B cell (primary cell): ENCODE results near the gene OCIAD2. TPM values are rescaled to one million over a fixed set of nuclear protein-coding genes. Genes with fewer than 3 reads are reported as not detected.

Experiments used
- ATAC-seq: fragments of 200-7000 bp; cut with Tn5 transposase; one replicate; pipeline ENCODE4 v1.10.0; 2021; ENCODE audit warnings: low read depth, mild to moderate bottlenecking, moderate number of reproducible peaks, moderate library complexity
- CTCF ChIA-PET: fragments of 350-600 bp; sonication (Branson Sonifier 250); formaldehyde crosslinking; loops from one replicate; lab custom pipeline; 2021; ENCODE audit warnings: antibody characterized with exemption, inconsistent platforms; lab: Charles Lee
- POLR2A ChIA-PET: fragments of 350-600 bp; sonication (Branson Sonifier 250); formaldehyde crosslinking; loops from one replicate; lab custom pipeline; 2021; ENCODE audit warnings: antibody characterized with exemption; lab: Charles Lee
- DNase-seq: peaks from one replicate; pipeline ENCODE4 v3.0.0; 2013
- H2AFZ ChIP-seq: 2 replicates; pipeline ENCODE4 v1.6.1; 2012; ENCODE audit warnings: mild to moderate bottlenecking, low read depth, low read length; ENCODE audit not compliant: insufficient read depth, poor library complexity, severe bottlenecking
- H3K27ac ChIP-seq, 2 donors: 1 replicate in 1 of 2; 2 replicates in 1 of 2; pipeline ENCODE4 v1.5.1; 2012 to 2013; ENCODE audit warnings: low read length in 2 of 2, mild to moderate bottlenecking in 2 of 2, moderate library complexity in 1 of 2
- H3K27me3 ChIP-seq, 4 experiments: fragments of 200-600 bp in 1 of 4; sonication (generic) in 1 of 4; replicated peaks in 1 of 4; 1 replicate in 2 of 4; 2 replicates in 2 of 4; pipeline versions ENCODE4 v1.6.1 to v1.7.0; 2013 to 2016; ENCODE audit warnings: low read length in 3 of 4, mild to moderate bottlenecking in 2 of 4, mixed read lengths in 1 of 4, moderate library complexity in 1 of 4; ENCODE audit not compliant: insufficient read depth in 4 of 4, control insufficient read depth in 3 of 4; ENCODE audit errors: control extremely low read depth in 1 of 4
- H3K36me3 ChIP-seq, 2 experiments: replicated peaks in 1 of 2; 1 replicate in 1 of 2; 2 replicates in 1 of 2; pipeline versions ENCODE4 v1.6.1 to v1.7.1; 2013; ENCODE audit warnings: low read length in 1 of 2; ENCODE audit not compliant: insufficient read depth in 2 of 2, control insufficient read depth in 1 of 2; ENCODE audit errors: control extremely low read depth in 1 of 2, extremely low read depth in 1 of 2
- H3K4me1 ChIP-seq, 2 donors: fragments of 200-600 bp in 1 of 2; sonication (generic) in 1 of 2; 1 replicate in 1 of 2; 2 replicates in 1 of 2; pipeline versions ENCODE4 v1.5.1 to v1.6.1; 2013 to 2017; ENCODE audit warnings: low read length in 2 of 2; ENCODE audit not compliant: control insufficient read depth in 2 of 2, insufficient read depth in 2 of 2
- H3K4me2 ChIP-seq: replicated peaks from 2 replicates; pipeline ENCODE3; 2012; ENCODE audit warnings: mild to moderate bottlenecking, low read depth, low read length; ENCODE audit not compliant: poor library complexity, severe bottlenecking
- H3K4me3 ChIP-seq, 5 experiments: fragments of 200-600 bp in 1 of 5; sonication (generic) in 1 of 5; 1 replicate in 3 of 5; 2 replicates in 2 of 5; pipeline versions ENCODE4 v1.5.1 to v1.7.0; 2011 to 2016; ENCODE audit warnings: low read length in 4 of 5, mild to moderate bottlenecking in 4 of 5, low read depth in 2 of 5, control low read depth in 1 of 5, moderate library complexity in 1 of 5; ENCODE audit not compliant: insufficient read depth in 1 of 5; ENCODE audit errors: control extremely low read depth in 1 of 5, extremely low read depth in 1 of 5
- H3K79me2 ChIP-seq: fragments of 200-600 bp; sonication (generic); one replicate; pipeline ENCODE4 v1.6.0; 2016; ENCODE audit warnings: low read length; ENCODE audit not compliant: control insufficient read depth, insufficient read depth
- H3K9ac ChIP-seq: fragments of 200-600 bp; sonication (generic); 2 replicates; pipeline ENCODE4 v1.6.1; 2017; ENCODE audit warnings: mild to moderate bottlenecking, low read length, moderate library complexity
- H3K9me3 ChIP-seq, 3 donors: one replicate each; pipeline versions ENCODE4 v1.6.1 to v1.7.1; 2013; ENCODE audit warnings: low read length in 2 of 3; ENCODE audit not compliant: control insufficient read depth in 2 of 3, insufficient read depth in 1 of 3; ENCODE audit errors: control extremely low read depth in 1 of 3
- H4K20me1 ChIP-seq: 2 replicates; pipeline ENCODE4 v1.6.0; 2012; ENCODE audit warnings: mild to moderate bottlenecking, low read length; ENCODE audit not compliant: insufficient read depth, control insufficient read depth, poor library complexity, severe bottlenecking
- H3K27ac Mint-ChIP-seq: one replicate; pipeline ENCODE4 v1.8.0; 2021; ENCODE audit warnings: mixed read lengths
- H3K27me3 Mint-ChIP-seq: one replicate; pipeline ENCODE4 v1.8.0; 2021; ENCODE audit warnings: mixed read lengths
- H3K4me1 Mint-ChIP-seq: one replicate; pipeline ENCODE4 v1.8.0; 2021; ENCODE audit warnings: mixed read lengths
- H3K4me3 Mint-ChIP-seq: one replicate; pipeline ENCODE4 v1.8.0; 2021; ENCODE audit warnings: mixed read lengths
- H3K9me3 Mint-ChIP-seq: one replicate; pipeline ENCODE4 v1.8.0; 2022; ENCODE audit warnings: mixed read lengths; ENCODE audit not compliant: insufficient read depth
- CTCF ChIP-seq: fragments of 200-600 bp; IDR thresholded peaks from one replicate; pipeline ENCODE4 v1.8.0; 2022; ENCODE audit warnings: antibody characterized with exemption, mild to moderate bottlenecking
- EZH2 ChIP-seq: IDR thresholded peaks from 2 replicates; pipeline ENCODE4 v1.6.1; 2012; ENCODE audit warnings: borderline replicate concordance, low read depth, mild to moderate bottlenecking, moderate library complexity, low read length; ENCODE audit not compliant: insufficient read depth, poor library complexity, severe bottlenecking
- WGBS: methylation state at CpG from one replicate; pipeline ENCODE4 v1.1.5; 2013; ENCODE audit warnings: missing lambda C conversion rate; ENCODE audit not compliant: insufficient coverage; 5-methylcytosine and 5-hydroxymethylcytosine counted together
- intact Hi-C: fragments of 100-400 bp; cut with micrococcal nuclease; formaldehyde crosslinking; loops from one replicate; pipeline ENCODE4 v1.10.0; 2022
- polyA plus RNA-seq: library from polyadenylated mRNA; depleted of rRNA; stranded (reverse); fragments of >200 nt; gene quantifications from 2 replicates; pipeline ENCODE4 v1.2.3, GENCODE V29; 2012
- total RNA-seq, 2 donors: library from RNA; stranded (reverse); fragments of 120-200 nt in 1 of 2; gene quantifications; 1 replicate in 1 of 2; 2 replicates in 1 of 2; pipeline versions ENCODE4 v1.2.3 to v1.2.4, GENCODE V29; 2013 to 2022

The OCIAD2 gene
- total and polyA plus RNA-seq, 2 donors (not counting 1 experiment from before 2014, with no cell fraction given), result 39.3 to 47.9 TPM

- Histone ChIP-seq H3K27me3 (no peaks in the 10 kb centered on the region), H3K9me3 (peaks cover 0 to 1% (median 0%) of the 10 kb centered on the region in 3 donors), H4K20me1 (no peaks in the 10 kb centered on the region), H3K9ac (no peak overlapping the region), H2AFZ (no peak overlapping the region), H3K36me3 (peaks cover 12 to 48% of the 10 kb centered on the region in 2 experiments), H3K4me1 (no peaks in the 10 kb centered on the region), H3K4me3 (no peak overlapping the region), H3K4me2 (no peak overlapping the region), H3K79me2 (no peaks in the 10 kb centered on the region), H3K27ac (no peak overlapping the region)
- TF ChIP-seq EZH2 (no peak), CTCF (no peak)
- H3K4me3 Mint-ChIP-seq, result no peak overlapping the region
- CTCF ChIA-PET, result interaction anchor here (0.5 kb wide), 1 partner anchor 21 kb away, joined by 4 read pairs; no protein-coding TSS in a partner anchor
- intact Hi-C loops, result no loop called here
- H3K27me3 Mint-ChIP-seq, result no peaks in the 10 kb centered on the region
- H3K27ac Mint-ChIP-seq, result no peak overlapping the region
- no peak for DNase-seq
- ATAC-seq, result no peak
- POLR2A ChIA-PET, result no interaction called here
- H3K9me3 Mint-ChIP-seq, result no peaks in the 10 kb centered on the region
- no peaks in the 10 kb centered on the region for H3K4me1 Mint-ChIP-seq
- WGBS, result 90% methylated on average over 4 of the region's 7 CpGs
These were observed 48.4 kb downstream of the OCIAD2 start for GRCh38 chr4:48858130-48858529.

GRCh38 chr4:48854982-48855381, 51.6 kb downstream of the OCIAD2 start:
- DNase-seq, result no peak
- Histone ChIP-seq H3K4me1 (no peaks in the 10 kb centered on the region), H3K27ac (no peak overlapping the region), H3K27me3 (no peaks in the 10 kb centered on the region), H4K20me1 (no peaks in the 10 kb centered on the region), H3K36me3 (peaks cover 10 to 59% of the 10 kb centered on the region in 2 experiments), H3K9me3 (no peaks in the 10 kb centered on the region), H3K4me2 (no peak overlapping the region), H3K9ac (no peak overlapping the region), H3K79me2 (no peaks in the 10 kb centered on the region), H3K4me3 (no peak overlapping the region), H2AFZ (no peak overlapping the region)
- TF ChIP-seq CTCF (no peak), EZH2 (no peak)
- ATAC-seq, result no peak
- Mint-ChIP-seq H3K27me3 (no peaks in the 10 kb centered on the region), H3K4me1 (no peaks in the 10 kb centered on the region), H3K4me3 (no peak overlapping the region), H3K9me3 (no peaks in the 10 kb centered on the region), H3K27ac (no peak overlapping the region)
- intact Hi-C loops, result no loop called here
- ChIA-PET POLR2A (no interaction called here), CTCF (no interaction called here)
- WGBS, result no CpG with 5 or more reads among the region's 2 CpGs
